Retinal pigment epithelial cell (primary cell): ENCODE measurements around the gene OSBPL10.
"Not testable (repeated sequence)": the region's sequence is repeated elsewhere in the genome, so short reads cannot be mapped to it uniquely, and the experiment has no call there.

Source experiments
- DNase-seq: peaks from one replicate; pipeline ENCODE4 v3.0.0-alpha.2; 2010; ENCODE audit warnings: low read depth
- H3K4me3 ChIP-seq: 2 replicates; pipeline ENCODE4 v1.5.1; 2011; ENCODE audit warnings: mild to moderate bottlenecking, low read length, control low read depth, moderate library complexity
- TF ChIP-seq, protein P1 (sequence below): conservative IDR thresholded peaks from 2 replicates; pipeline ENCODE4 v1.5.1; 2011; ENCODE audit warnings: low read depth, low read length, control low read depth, inconsistent platforms

The OSBPL10 gene

GRCh38 chr3:31793821-31794220 is 187.2 kb downstream of the OSBPL10 start:
- no peak for DNase-seq
- TF ChIP-seq, protein P1, sequence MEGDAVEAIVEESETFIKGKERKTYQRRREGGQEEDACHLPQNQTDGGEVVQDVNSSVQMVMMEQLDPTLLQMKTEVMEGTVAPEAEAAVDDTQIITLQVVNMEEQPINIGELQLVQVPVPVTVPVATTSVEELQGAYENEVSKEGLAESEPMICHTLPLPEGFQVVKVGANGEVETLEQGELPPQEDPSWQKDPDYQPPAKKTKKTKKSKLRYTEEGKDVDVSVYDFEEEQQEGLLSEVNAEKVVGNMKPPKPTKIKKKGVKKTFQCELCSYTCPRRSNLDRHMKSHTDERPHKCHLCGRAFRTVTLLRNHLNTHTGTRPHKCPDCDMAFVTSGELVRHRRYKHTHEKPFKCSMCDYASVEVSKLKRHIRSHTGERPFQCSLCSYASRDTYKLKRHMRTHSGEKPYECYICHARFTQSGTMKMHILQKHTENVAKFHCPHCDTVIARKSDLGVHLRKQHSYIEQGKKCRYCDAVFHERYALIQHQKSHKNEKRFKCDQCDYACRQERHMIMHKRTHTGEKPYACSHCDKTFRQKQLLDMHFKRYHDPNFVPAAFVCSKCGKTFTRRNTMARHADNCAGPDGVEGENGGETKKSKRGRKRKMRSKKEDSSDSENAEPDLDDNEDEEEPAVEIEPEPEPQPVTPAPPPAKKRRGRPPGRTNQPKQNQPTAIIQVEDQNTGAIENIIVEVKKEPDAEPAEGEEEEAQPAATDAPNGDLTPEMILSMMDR: no peak
- H3K4me3 ChIP-seq: no peak overlapping the region

DNA sequence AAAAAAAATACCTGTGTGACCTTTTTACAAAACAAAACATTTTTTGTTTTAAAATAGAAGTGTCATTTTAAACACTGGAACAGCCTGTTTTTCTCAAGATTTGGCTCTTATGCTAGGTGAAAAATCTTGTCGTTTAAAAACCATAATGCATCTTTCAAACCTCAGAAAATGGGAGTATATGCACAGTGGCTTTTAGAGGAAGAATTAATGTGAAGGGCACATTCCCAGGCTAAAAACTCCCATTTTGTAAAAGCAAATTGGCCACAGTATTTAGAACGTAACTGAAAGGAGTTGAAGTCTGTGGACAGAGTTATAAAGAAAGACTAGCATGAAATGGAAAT is 190.0 kb downstream of the OSBPL10 start:
- TF ChIP-seq, protein P1: no peak

DNA sequence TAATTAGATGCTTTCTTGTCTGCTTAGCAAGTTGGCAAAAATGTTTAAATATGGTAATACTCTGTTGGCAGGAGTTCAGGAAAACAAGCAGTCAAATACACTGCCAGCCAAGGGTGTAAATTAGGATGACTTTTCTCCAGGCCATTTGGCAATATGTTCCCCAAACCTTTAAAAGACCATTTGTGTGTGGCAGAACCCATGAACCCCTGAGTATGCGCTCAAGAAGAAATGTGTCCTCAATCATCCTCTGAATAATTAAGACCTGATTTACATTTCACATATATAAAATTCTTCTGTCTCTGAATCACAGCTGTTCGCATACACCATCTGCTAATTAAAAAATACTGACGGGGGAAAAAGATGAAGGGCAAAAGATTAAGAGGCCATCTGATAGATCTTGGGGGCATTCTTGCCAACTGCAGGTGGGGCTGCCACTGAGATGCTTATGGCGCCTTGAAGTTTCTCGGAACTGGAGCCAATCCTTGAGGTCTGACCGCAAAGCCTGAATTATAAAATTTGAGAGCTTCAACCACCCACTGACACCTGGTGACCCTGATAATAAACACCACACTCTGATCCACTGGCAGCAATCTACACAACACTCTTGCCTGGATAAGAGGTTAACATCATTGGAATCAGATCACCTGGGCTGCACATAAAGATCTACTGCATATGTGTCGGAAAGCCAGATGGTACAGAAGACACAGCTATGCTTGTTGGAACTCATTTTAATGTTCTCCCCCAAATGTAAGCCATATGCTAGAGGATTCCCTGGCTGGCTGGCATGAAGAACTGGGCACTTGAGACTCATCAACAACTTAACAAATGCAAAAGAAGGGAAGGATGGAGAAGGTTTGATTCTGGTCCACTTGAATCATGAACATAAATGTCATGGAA is 190.6 kb downstream of the OSBPL10 start:
- DNase-seq: no peak
- H3K4me3 ChIP-seq: no peak overlapping the region
- TF ChIP-seq, protein P1: no peak

More for the DNA sequence above, 190.0 kb downstream of the OSBPL10 start:
- no peak for DNase-seq
- H3K4me3 ChIP-seq: no peak overlapping the region

DNA sequence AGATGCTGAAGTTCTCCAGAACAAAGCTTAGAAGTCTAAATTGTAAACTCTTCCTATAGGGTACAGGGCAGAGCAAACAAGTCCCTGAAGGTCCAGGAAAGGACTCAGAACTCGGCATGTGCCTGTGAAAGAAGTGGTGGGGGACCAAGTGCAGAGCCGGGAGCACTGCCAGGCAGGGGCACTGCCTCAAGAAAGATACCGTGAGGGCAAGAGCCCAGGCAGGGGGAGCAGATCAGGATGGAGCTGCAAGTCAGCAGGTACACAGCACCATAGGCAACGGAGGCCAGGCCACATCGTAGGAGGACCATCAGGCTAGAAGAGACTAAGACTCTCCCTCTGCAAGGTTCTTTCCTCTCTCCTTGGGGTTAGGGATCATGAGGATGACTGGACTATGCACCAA is 191.6 kb downstream of the OSBPL10 start:
- no peak overlapping the region for H3K4me3 ChIP-seq
- TF ChIP-seq, protein P1: no peak
- DNase-seq: no peak

- TF ChIP-seq, protein P1: no peak
- no peak for DNase-seq
- H3K4me3 ChIP-seq: no peak overlapping the region
Observed at GRCh38 chr3:31785734-31786133, 195.3 kb downstream of the OSBPL10 start.

DNA sequence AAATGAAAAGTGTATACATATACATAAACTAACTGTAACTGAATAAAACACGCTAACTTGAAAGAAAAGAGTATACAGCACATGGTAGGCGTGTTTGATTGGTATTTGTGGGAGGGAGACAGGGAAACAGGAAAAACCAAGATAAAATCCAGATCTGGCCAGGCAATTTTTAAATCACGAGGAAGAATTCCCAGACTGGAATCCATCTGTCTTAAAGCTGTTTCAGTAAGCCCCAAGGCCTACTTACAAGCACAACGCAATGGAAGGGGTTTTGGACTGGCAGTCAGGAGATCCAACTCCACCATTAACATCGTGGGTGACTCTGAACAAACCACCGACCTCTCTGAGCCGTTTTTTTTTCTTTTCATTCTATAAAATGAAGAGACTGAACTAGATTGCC is 195.8 kb downstream of the OSBPL10 start:
- TF ChIP-seq, protein P1: no peak
- DNase-seq: no peak
- H3K4me3 ChIP-seq: no peak overlapping the region

GRCh38 chr3:31783851-31784250 is 197.2 kb downstream of the OSBPL10 start:
- not testable (repeated sequence) for DNase-seq, H3K4me3 ChIP-seq

DNA sequence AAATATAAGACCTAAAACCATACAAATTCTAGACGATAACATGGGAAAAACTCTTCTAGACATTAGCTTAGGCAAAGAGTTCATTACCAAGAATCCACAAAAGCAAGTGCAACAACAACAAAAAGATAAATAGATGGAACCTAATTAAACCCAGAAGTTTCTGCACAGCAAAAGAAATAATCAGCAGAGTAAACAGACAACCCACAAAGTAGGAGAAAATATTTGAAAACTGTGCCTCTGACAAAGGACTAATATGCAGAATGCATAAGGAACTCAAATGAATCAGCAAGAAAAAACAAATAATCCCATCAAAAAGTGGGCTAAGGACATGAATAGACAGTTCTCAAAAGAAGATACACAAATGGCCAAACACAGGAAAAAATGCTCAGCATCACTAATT is 198.8 kb downstream of the OSBPL10 start:
- DNase-seq, H3K4me3 ChIP-seq: not testable (repeated sequence)
